Measurements from ENCODE around the gene MGLL. TPM values are rescaled to one million over a fixed set of nuclear protein-coding genes. Genes with fewer than 3 reads are reported as not detected.
A peak's percentile ranks its signal among the peaks of the same experiment; 100 is the strongest.

MGLL gene
- total and polyA plus RNA-seq, 12 donors, result 1.9 to 48.1 (median 33.3) TPM

DNA sequence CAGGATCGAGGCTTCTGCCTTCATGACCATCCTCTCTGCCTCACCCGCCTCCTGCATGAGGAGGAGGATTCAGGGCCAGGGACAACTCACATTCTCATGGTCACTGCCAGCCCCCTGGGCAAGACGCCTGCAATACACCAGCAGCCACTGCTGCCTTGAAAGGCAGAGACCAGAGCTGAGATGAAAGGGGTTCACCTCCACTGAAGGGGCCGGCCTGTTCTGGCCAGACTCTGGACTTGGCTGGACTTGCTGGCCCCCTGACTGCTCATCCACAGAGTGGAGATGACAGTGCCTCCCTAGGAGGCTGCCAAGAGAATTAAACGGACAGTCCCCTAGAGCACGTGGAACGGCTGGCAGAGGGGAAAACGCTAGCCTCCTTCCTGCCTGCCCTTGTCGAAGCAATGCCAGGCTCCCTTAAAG is 35.2 kb downstream of the MGLL start:
- no peak for TF ChIP-seq CTCF (IDR thresholded peaks at IDR 0.05)
- peak in 1 of 2 donors; percentile 32 for TF ChIP-seq POLR2A (IDR thresholded peaks at IDR 0.05)
- no peaks in the 10 kb centered on the region for H3K36me3 ChIP-seq (replicated peaks in 1 of 2)
- DNase-seq, result peak; percentile 59 to 88 (median 82)
- no peaks in the 10 kb centered on the region for H3K9me3 ChIP-seq (replicated peaks in 1 of 3)
- WGBS, 4 donors, result 25 to 35% (median 31%) methylated on average over 6 to 9 of the region's 9 CpGs
- H3K4me3 ChIP-seq, result no peak overlapping the region
- H3K4me1 ChIP-seq (replicated peaks in 1 of 2), result peaks cover 23 to 29% of the 10 kb centered on the region in 2 donors
- peak overlapping the region in 3 of 5 donors; percentile 20 to 78 (median 68) for H3K27ac ChIP-seq
- H3K27me3 ChIP-seq, result no peaks in the 10 kb centered on the region
- intact Hi-C loops (cut with DNase I), result no loop called here

- peak; percentile 62 to 93 (median 77) for DNase-seq
- H3K4me1 ChIP-seq (replicated peaks in 1 of 2), result peaks cover 23 to 29% of the 10 kb centered on the region in 2 donors
- H3K36me3 ChIP-seq (replicated peaks in 1 of 2), result no peaks in the 10 kb centered on the region
- no peak for TF ChIP-seq POLR2A (IDR thresholded peaks at IDR 0.05)
- TF ChIP-seq CTCF (IDR thresholded peaks at IDR 0.05), result no peak
- intact Hi-C loops (cut with DNase I), result no loop called here
- H3K27ac ChIP-seq, result peak overlapping the region in 4 of 5 donors; percentile 14 to 78 (median 49)
- H3K9me3 ChIP-seq (replicated peaks in 1 of 3), result no peaks in the 10 kb centered on the region
- no peaks in the 10 kb centered on the region for H3K27me3 ChIP-seq
- H3K4me3 ChIP-seq, result no peak overlapping the region
- WGBS, 4 donors, result 59 to 69% (median 61%) methylated on average over 15 to 19 of the region's 19 CpGs
These were observed 35.8 kb downstream of the MGLL start for GRCh38 chr3:127786353-127787070.

GRCh38 chr3:127785711-127786265 is 36.5 kb downstream of the MGLL start:
- H3K27me3 ChIP-seq, result no peaks in the 10 kb centered on the region
- H3K36me3 ChIP-seq (replicated peaks in 1 of 2), result no peaks in the 10 kb centered on the region
- 68 to 79% (median 76%) methylated on average over 9 to 12 of the region's 12 CpGs for WGBS, 4 donors
- DNase-seq, result no peak
- intact Hi-C loops (cut with DNase I), result no loop called here
- H3K4me1 ChIP-seq (replicated peaks in 1 of 2), result peaks cover 23 to 35% of the 10 kb centered on the region in 2 donors
- no peak overlapping the region for H3K4me3 ChIP-seq
- peak overlapping the region in 2 of 5 donors; percentile 8 to 30 for H3K27ac ChIP-seq
- no peaks in the 10 kb centered on the region for H3K9me3 ChIP-seq (replicated peaks in 1 of 3)
- TF ChIP-seq CTCF (IDR thresholded peaks at IDR 0.05) (no peak), POLR2A (IDR thresholded peaks at IDR 0.05) (no peak)

GRCh38 chr3:127784865-127785710 is 37.2 kb downstream of the MGLL start:
- TF ChIP-seq POLR2A (IDR thresholded peaks at IDR 0.05) (no peak), CTCF (IDR thresholded peaks at IDR 0.05) (no peak)
- intact Hi-C loops (cut with DNase I), result no loop called here
- Histone ChIP-seq H3K27ac (peak overlapping the region in 1 of 5 donors; percentile 8), H3K4me3 (no peak overlapping the region), H3K4me1 (replicated peaks in 1 of 2) (peaks cover 23 to 42% of the 10 kb centered on the region in 2 donors), H3K9me3 (replicated peaks in 1 of 3) (no peaks in the 10 kb centered on the region), H3K36me3 (replicated peaks in 1 of 2) (no peaks in the 10 kb centered on the region), H3K27me3 (no peaks in the 10 kb centered on the region)
- DNase-seq, result no peak
- 78 to 88% (median 86%) methylated on average over 12 of the region's 12 CpGs for WGBS, 4 donors
